ENCODE results near the gene NOL3.

- TF ChIP-seq CTCF (IDR thresholded peaks at IDR 0.05; ENCODE audit: insufficient read depth, low read length) (no peak), GABPA (IDR thresholded peaks at IDR 0.05; ENCODE audit: low read depth) (no peak), POLR2AphosphoS5 (IDR thresholded peaks at IDR 0.05; ENCODE audit: low read depth) (no peak)
These were observed 3.0 kb downstream of the NOL3 start for GRCh38 chr16:67173323-67173722.
